Neural progenitor cell (in vitro differentiated cells): ENCODE measurements around the gene ABCA7. TPM values are rescaled to one million over a fixed set of nuclear protein-coding genes. Genes with fewer than 3 reads are reported as not detected.

Experiments used
- DNase-seq: peaks from one replicate; pipeline ENCODE4 v3.0.0-alpha.2; 2016; ENCODE audit warnings: low spot score
- H2AFZ ChIP-seq: fragments of 200-600 bp; sonication (generic); replicated peaks from 2 replicates; pipeline ENCODE4 v1.6.1; 2016; ENCODE audit warnings: antibody characterized with exemption
- H3F3A ChIP-seq: fragments of 200-600 bp; sonication (generic); 2 replicates; pipeline ENCODE4 v1.6.1; 2016; ENCODE audit warnings: antibody characterized with exemption, low read depth
- H3K27ac ChIP-seq: fragments of 200-600 bp; sonication (generic); 2 replicates; pipeline ENCODE4 v1.5.1; 2016; ENCODE audit warnings: mild to moderate bottlenecking
- H3K27me3 ChIP-seq: fragments of 200-600 bp; sonication (generic); 2 replicates; pipeline ENCODE4 v1.6.1; 2016; ENCODE audit warnings: mild to moderate bottlenecking, moderate library complexity
- H3K36me3 ChIP-seq: fragments of 200-600 bp; sonication (generic); 2 replicates; pipeline ENCODE4 v1.5.1; 2016
- H3K4me1 ChIP-seq: fragments of 200-600 bp; sonication (generic); 2 replicates; pipeline ENCODE4 v1.6.1; 2016; ENCODE audit warnings: mixed run types
- H3K4me2 ChIP-seq: fragments of 200-600 bp; sonication (generic); 2 replicates; pipeline ENCODE4 v1.6.1; 2016
- H3K4me3 ChIP-seq: fragments of 200-600 bp; sonication (generic); 2 replicates; pipeline ENCODE4 v1.5.1; 2016
- H3K79me2 ChIP-seq: fragments of 200-600 bp; sonication (generic); 2 replicates; pipeline ENCODE4 v1.6.1; 2016; ENCODE audit warnings: low read depth
- H3K9ac ChIP-seq: fragments of 200-600 bp; sonication (generic); 2 replicates; pipeline ENCODE4 v1.6.1; 2016
- H3K9me3 ChIP-seq: fragments of 200-600 bp; sonication (generic); 2 replicates; pipeline ENCODE4 v1.5.1; 2016; ENCODE audit warnings: low read depth
- H4K20me1 ChIP-seq: fragments of 200-600 bp; sonication (generic); 2 replicates; pipeline ENCODE4 v1.6.1; 2016; ENCODE audit warnings: low read depth
- H3K27ac Mint-ChIP-seq: 3 replicates; pipeline ENCODE4 v1.8.0; 2021; ENCODE audit warnings: mixed read lengths
- H3K27me3 Mint-ChIP-seq: 2 replicates; pipeline ENCODE4 v1.8.0; 2022; ENCODE audit warnings: low read depth, mild to moderate bottlenecking, inconsistent platforms, moderate library complexity, mixed read lengths; ENCODE audit not compliant: insufficient read depth
- H3K36me3 Mint-ChIP-seq: 3 replicates; pipeline ENCODE4 v1.8.0; 2021; ENCODE audit warnings: mixed read lengths
- H3K4me1 Mint-ChIP-seq: 3 replicates; pipeline ENCODE4 v1.8.0; 2021; ENCODE audit warnings: mixed read lengths
- H3K4me3 Mint-ChIP-seq: 3 replicates; pipeline ENCODE4 v1.8.0; 2021; ENCODE audit warnings: mild to moderate bottlenecking, moderate library complexity, mixed read lengths
- H3K9me3 Mint-ChIP-seq: 3 replicates; pipeline ENCODE4 v1.8.0; 2020; ENCODE audit warnings: mixed read lengths
- EZH2 ChIP-seq: fragments of 200-600 bp; sonication (generic); IDR thresholded peaks from 2 replicates; pipeline ENCODE4 v1.6.1; 2017; ENCODE audit warnings: antibody characterized with exemption, mild to moderate bottlenecking, moderate library complexity
- EZH2phosphoT487 ChIP-seq: fragments of 200-600 bp; sonication (generic); IDR thresholded peaks from 2 replicates; pipeline ENCODE4 v1.6.1; 2017; ENCODE audit warnings: antibody characterized with exemption
- total RNA-seq: library from RNA; depleted of rRNA; stranded (reverse); fragments of >200 nt; gene quantifications from 2 replicates; pipeline ENCODE4 v1.2.3, GENCODE V29; 2015; ENCODE audit warnings: low replicate concordance
- TF ChIP-seq, protein P1 (sequence below): fragments of 200-600 bp; sonication (generic); IDR thresholded peaks from 2 replicates; pipeline ENCODE4 v1.5.1; 2017; ENCODE audit warnings: antibody characterized with exemption, mild to moderate bottlenecking

Gene ABCA7
- total RNA-seq, 1 donor from 2014 or later, result 1.4 TPM

DNA sequence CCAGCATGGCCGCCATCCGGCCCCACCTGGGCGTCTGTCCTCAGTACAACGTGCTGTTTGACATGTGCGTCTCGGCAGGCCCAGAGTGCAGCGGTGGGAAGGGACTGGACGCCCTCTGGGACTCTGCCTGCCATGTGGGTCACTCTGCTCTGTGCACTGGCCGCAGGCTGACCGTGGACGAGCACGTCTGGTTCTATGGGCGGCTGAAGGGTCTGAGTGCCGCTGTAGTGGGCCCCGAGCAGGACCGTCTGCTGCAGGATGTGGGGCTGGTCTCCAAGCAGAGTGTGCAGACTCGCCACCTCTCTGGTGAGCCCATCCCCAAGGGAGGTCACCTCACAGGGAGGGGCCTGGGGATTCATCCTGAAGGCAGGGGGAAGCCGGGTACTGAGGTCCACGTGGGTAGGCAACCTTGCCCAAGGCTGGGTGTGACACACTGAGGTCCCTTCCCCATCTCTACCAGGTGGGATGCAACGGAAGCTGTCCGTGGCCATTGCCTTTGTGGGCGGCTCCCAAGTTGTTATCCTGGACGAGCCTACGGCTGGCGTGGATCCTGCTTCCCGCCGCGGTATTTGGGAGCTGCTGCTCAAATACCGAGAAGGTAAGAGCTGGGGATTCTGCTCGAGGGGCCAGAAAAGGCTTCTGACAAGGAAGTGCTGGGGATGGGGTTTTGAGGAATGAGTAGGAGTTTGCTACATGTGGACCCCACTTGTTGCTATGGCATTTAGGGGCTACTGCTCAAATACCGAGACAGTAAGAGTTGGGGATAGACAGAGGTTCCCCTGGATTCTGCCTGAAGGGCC is 11.3 kb downstream of the ABCA7 start:
- Histone ChIP-seq H4K20me1 (no peaks in the 10 kb centered on the region), H2AFZ (no peak overlapping the region), H3K4me3 (no peak overlapping the region), H3K9ac (no peak overlapping the region), H3K4me2 (no peak overlapping the region), H3K4me1 (no peaks in the 10 kb centered on the region), H3K79me2 (no peaks in the 10 kb centered on the region), H3K9me3 (no peaks in the 10 kb centered on the region), H3K27me3 (no peaks in the 10 kb centered on the region), H3K27ac (peak overlapping the region; percentile 53), H3K36me3 (no peaks in the 10 kb centered on the region), H3F3A (peaks cover 8% of the 10 kb centered on the region)
- Mint-ChIP-seq H3K27me3 (peaks cover 10% of the 10 kb centered on the region), H3K9me3 (no peaks in the 10 kb centered on the region), H3K4me3 (peak overlapping the region; percentile 46), H3K4me1 (peaks cover 10% of the 10 kb centered on the region), H3K27ac (peak overlapping the region; percentile 74), H3K36me3 (no peaks in the 10 kb centered on the region)
- no peak for TF ChIP-seq EZH2
- TF ChIP-seq EZH2phosphoT487, result no peak
- TF ChIP-seq, protein P1, sequence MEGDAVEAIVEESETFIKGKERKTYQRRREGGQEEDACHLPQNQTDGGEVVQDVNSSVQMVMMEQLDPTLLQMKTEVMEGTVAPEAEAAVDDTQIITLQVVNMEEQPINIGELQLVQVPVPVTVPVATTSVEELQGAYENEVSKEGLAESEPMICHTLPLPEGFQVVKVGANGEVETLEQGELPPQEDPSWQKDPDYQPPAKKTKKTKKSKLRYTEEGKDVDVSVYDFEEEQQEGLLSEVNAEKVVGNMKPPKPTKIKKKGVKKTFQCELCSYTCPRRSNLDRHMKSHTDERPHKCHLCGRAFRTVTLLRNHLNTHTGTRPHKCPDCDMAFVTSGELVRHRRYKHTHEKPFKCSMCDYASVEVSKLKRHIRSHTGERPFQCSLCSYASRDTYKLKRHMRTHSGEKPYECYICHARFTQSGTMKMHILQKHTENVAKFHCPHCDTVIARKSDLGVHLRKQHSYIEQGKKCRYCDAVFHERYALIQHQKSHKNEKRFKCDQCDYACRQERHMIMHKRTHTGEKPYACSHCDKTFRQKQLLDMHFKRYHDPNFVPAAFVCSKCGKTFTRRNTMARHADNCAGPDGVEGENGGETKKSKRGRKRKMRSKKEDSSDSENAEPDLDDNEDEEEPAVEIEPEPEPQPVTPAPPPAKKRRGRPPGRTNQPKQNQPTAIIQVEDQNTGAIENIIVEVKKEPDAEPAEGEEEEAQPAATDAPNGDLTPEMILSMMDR, result no peak
- DNase-seq, result no peak

- Histone ChIP-seq H3K9ac (no peak overlapping the region), H3K79me2 (no peaks in the 10 kb centered on the region), H2AFZ (no peak overlapping the region), H4K20me1 (no peaks in the 10 kb centered on the region), H3F3A (peaks cover 8% of the 10 kb centered on the region), H3K4me3 (no peak overlapping the region), H3K9me3 (no peaks in the 10 kb centered on the region), H3K4me2 (no peak overlapping the region), H3K36me3 (no peaks in the 10 kb centered on the region), H3K27ac (no peak overlapping the region), H3K4me1 (no peaks in the 10 kb centered on the region), H3K27me3 (no peaks in the 10 kb centered on the region)
- Mint-ChIP-seq H3K9me3 (no peaks in the 10 kb centered on the region), H3K36me3 (peaks cover 2% of the 10 kb centered on the region), H3K4me3 (peak overlapping the region; percentile 46), H3K27me3 (peaks cover 10% of the 10 kb centered on the region), H3K4me1 (peaks cover 10% of the 10 kb centered on the region), H3K27ac (peak overlapping the region; percentile 74)
- TF ChIP-seq EZH2phosphoT487, result no peak
- TF ChIP-seq EZH2, result no peak
- TF ChIP-seq, protein P1, result no peak
- DNase-seq, result no peak
Observed at GRCh38 chr19:1051791-1052190, 11.9 kb downstream of the ABCA7 start.

DNA sequence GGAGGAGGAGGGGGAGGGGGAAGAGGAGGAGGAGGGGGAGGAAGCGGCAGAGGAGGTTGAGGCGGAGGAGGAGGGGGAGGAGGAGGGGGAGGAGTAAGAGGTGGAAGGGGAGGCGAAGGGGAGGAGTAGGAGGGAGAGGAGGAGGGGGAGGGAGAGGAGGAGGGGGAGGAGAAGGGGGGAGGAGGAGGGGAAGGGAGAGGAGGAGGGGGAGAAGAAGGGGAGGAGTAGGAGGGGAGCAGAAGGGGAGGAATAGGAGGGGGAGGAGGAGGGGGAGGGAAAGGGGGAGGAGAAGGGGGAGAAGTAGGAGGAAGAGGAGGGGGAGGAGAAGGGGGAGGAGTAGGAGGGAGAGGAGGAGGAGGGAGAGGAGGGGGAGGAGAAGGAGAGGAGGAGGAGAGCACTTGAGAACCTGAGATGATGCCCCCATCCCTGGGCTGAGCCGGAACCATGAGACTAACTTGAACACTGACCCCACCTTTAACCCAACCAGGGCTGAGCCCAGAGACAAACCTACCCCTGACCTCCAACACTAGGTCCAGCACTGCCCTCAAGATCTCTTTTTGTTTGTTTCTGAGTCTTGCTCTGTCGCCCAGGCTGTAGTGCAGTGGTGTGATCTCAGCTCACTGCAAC is 12.6 kb downstream of the ABCA7 start:
- H3K27ac Mint-ChIP-seq, result no peak overlapping the region
- Histone ChIP-seq H3K36me3 (no peaks in the 10 kb centered on the region), H3K4me3 (no peak overlapping the region), H2AFZ (no peak overlapping the region), H3K79me2 (no peaks in the 10 kb centered on the region), H3K9me3 (no peaks in the 10 kb centered on the region), H3K4me2 (no peak overlapping the region), H3K4me1 (no peaks in the 10 kb centered on the region), H3K9ac (no peak overlapping the region), H3K27me3 (no peaks in the 10 kb centered on the region), H3K27ac (no peak overlapping the region), H3F3A (peaks cover 8% of the 10 kb centered on the region), H4K20me1 (no peaks in the 10 kb centered on the region)
- peaks cover 11% of the 10 kb centered on the region for H3K27me3 Mint-ChIP-seq
- no peaks in the 10 kb centered on the region for H3K9me3 Mint-ChIP-seq
- TF ChIP-seq, protein P1, result no peak
- TF ChIP-seq EZH2phosphoT487, result no peak
- TF ChIP-seq EZH2, result no peak
- DNase-seq, result no peak
- peaks cover 2% of the 10 kb centered on the region for H3K36me3 Mint-ChIP-seq
- peaks cover 10% of the 10 kb centered on the region for H3K4me1 Mint-ChIP-seq
- H3K4me3 Mint-ChIP-seq, result no peak overlapping the region
